ENCODE data around the gene NEU2. TPM values are rescaled to one million over a fixed set of nuclear protein-coding genes. Genes with fewer than 3 reads are reported as not detected.
"Not testable (repeated sequence)": the region's sequence is repeated elsewhere in the genome, so short reads cannot be mapped to it uniquely, and the experiment has no call there.

The NEU2 gene
- total RNA-seq, 3 donors from 2014 or later = not detected

DNA sequence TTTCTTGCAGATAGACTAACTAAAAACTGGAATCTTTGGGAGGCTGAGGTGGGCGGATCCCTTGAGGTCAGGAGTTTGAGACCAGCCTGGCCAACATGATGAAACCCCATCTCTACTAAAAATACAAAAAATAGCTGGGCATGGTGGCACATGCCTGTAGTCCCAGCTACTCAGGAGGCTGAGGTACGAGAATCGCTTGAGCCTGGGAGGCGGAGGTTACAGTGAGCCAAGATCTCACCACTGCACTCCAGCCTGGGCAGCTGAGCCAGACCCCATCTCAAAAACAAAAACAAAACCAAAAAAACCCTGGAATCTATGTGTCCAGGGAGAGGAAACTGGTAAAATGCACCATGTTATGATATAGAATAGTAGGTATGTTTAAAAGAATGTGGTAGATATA lies 20.0 kb downstream of the NEU2 start:
- H3K9me3 Mint-ChIP-seq; H3K27me3 Mint-ChIP-seq (ENCODE audit: low read depth); H3K36me3 Mint-ChIP-seq (ENCODE audit: insufficient read depth); DNase-seq; H3K4me3 Mint-ChIP-seq; ATAC-seq: not testable (repeated sequence)
- peaks cover 11% of the 10 kb centered on the region for H3K4me1 Mint-ChIP-seq (ENCODE audit: low read depth)

DNA sequence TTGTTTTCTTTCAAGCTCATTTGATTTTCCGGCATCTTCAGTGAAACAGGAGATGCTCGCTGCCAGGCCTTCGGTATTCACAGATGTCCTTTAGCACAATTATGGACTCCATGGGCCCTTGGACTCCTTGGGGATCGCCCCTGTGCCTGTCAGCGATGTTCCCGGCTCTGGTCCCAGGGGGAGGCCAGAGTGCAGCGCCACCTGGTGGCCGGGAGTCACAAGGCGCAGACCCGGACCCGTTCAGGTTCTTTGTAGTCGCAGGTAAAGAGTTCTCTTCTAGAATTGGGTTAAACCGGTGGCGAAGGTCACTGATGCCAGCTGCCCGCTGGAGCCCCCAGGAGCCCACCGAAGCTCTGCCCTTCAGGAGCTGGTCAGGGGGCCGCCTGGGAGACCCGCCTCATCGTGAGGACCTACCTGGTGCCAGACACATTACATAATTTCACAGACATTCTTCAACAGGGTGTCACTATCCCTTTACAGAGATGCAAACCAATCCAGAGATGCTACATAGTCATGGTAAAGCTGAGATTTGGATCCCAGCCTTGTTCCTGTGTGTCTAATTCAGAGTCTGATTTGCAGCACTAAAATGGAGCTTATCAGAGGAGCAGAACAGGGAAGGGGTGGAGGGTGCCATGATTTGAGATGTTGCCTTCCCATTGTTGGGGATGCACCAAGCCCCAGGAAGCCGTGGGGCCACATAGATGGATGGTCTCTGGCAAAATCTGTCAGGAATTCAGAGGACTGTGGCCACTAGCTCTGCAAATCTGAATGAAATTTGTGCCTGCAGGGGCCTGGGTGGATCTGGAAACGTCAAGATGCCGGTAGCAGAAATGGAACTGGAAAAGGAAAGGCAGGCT lies 21.7 kb downstream of the NEU2 start:
- H3K4me3 Mint-ChIP-seq = no peak overlapping the region

DNA sequence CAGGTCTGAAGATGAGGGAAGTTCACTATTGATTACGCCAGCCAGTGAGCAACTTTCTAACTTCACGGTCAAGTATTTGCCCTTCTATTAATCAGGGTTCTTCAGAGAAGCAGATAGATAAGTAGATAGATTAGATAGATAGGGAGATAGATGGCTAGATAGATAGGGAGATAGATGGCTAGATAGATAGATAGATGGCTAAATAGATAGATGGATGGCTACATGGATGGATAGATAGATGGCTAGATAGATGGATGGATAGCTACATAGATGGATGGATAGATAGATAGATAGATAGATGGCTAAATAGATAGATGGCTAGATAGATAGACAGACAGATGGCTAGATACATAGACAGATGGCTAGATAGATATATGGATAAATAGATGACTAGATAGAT lies 22.9 kb downstream of the NEU2 start:
- Mint-ChIP-seq H3K36me3 (ENCODE audit: insufficient read depth) (no peaks in the 10 kb centered on the region), H3K27me3 (ENCODE audit: low read depth) (no peaks in the 10 kb centered on the region), H3K4me3 (no peak overlapping the region), H3K9me3 (no peaks in the 10 kb centered on the region), H3K4me1 (ENCODE audit: low read depth) (peaks cover 16% of the 10 kb centered on the region)
- ATAC-seq (no peak), DNase-seq (no peak)

More for the DNA sequence above, 21.7 kb downstream of the NEU2 start:
- Mint-ChIP-seq H3K36me3 (ENCODE audit: insufficient read depth) (no peaks in the 10 kb centered on the region), H3K9me3 (no peaks in the 10 kb centered on the region), H3K4me1 (ENCODE audit: low read depth) (peaks cover 13% of the 10 kb centered on the region), H3K27me3 (ENCODE audit: low read depth) (no peaks in the 10 kb centered on the region)
- peak; percentile 81 to 82 for ATAC-seq
- DNase-seq = peak; percentile 76

DNA sequence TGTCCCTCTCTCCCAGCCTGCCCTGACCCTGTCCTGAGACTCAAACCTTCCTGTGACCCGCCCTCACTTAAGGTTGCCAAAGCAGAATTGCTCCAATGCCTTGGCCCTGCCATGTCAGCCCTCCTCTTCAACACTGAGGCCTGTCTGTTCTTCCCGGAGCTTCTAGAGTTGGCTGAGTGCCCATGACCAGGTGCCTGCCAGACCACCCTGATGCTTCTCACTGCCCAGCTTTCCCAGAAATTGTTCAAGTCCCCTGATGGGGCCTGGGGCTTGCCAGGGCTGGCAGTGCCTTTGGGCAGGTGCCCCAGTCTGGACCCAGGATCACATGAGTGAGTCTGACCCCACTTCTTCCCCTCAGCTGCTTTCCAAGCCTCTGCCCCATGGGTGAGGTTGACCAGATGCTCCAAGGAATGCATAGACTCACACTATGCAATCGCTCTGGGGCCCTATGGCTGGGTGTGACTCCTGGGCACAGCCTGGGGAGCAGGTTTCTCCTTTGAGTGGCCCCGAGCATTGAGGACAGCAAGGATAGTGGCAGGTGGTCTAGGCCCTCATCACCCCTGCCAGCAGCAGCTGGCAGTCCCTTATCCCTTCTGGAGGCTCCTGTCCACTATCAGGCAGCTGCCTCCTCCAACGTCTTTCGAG lies 24.6 kb downstream of the NEU2 start:
- DNase-seq (no peak), ATAC-seq (no peak)
- no peak overlapping the region for H3K4me3 Mint-ChIP-seq
- peaks cover 19% of the 10 kb centered on the region for H3K4me1 Mint-ChIP-seq (ENCODE audit: low read depth)
- H3K9me3 Mint-ChIP-seq = no peaks in the 10 kb centered on the region
- no peaks in the 10 kb centered on the region for H3K27me3 Mint-ChIP-seq (ENCODE audit: low read depth)
- no peaks in the 10 kb centered on the region for H3K36me3 Mint-ChIP-seq (ENCODE audit: insufficient read depth)

DNA sequence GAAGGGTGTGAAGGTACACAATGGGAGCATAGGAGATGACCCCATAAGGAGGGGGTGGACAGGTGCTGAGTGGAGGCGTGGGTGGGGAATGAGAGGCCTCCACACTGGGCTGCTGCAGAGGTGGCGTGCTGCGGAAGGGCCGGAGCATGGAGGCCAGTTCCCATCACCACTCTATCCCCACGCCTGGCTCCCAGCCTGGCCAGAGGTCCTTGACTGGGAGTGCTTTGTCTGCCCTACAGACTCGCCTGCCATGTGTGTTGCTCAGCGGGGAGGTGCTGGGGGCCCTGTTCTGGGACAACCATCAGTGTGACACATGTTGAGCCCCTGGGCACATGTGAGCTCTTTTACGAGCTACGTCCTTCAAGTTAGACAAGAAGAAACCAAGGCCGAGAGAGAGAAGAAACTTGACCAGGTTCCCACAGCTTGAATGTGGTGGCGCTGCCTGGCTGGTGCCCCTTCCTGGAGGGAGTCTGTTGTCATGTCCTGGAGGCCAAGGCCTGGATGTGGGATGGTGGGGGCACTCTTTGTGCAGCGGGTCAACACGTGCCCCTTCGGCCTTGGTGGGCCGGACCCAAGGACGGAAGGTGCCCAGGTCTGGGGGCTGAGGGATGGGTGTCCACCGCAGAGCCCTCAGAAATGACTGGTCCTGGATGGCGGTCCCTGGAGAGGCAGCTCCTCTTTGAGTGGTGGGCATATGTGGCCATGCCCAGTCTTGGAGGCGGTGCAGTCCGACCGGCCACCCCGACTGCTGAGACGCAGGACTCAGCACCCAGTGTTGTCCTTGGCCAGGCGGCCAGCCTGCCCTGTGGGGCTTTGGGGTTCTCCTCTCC lies 26.5 kb downstream of the NEU2 start:
- ATAC-seq (no peak), DNase-seq (no peak)
- H3K4me1 Mint-ChIP-seq (ENCODE audit: low read depth) = peaks cover 35% of the 10 kb centered on the region
- no peaks in the 10 kb centered on the region for H3K27me3 Mint-ChIP-seq (ENCODE audit: low read depth)
- H3K36me3 Mint-ChIP-seq (ENCODE audit: insufficient read depth) = no peaks in the 10 kb centered on the region
- no peaks in the 10 kb centered on the region for H3K9me3 Mint-ChIP-seq
- peak overlapping the region; percentile 52 for H3K4me3 Mint-ChIP-seq

DNA sequence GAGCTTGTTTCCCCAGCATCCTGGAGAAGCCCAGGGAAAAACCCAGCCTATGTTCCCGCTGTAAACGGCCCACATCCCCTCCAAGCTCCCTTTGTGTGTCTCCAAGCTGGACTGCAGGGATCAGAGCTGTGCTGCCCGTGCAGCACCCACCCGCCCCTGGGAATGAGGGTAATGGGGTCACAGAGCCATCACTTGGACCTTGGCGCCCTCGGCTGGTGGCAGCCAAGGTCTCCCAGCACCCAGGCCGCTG lies 27.0 kb downstream of the NEU2 start:
- Mint-ChIP-seq H3K27me3 (ENCODE audit: low read depth) (no peaks in the 10 kb centered on the region), H3K36me3 (ENCODE audit: insufficient read depth) (peaks cover 1% of the 10 kb centered on the region), H3K4me3 (peak overlapping the region; percentile 96), H3K4me1 (ENCODE audit: low read depth) (peaks cover 35% of the 10 kb centered on the region), H3K9me3 (no peaks in the 10 kb centered on the region)
- DNase-seq (no peak), ATAC-seq (no peak)

DNA sequence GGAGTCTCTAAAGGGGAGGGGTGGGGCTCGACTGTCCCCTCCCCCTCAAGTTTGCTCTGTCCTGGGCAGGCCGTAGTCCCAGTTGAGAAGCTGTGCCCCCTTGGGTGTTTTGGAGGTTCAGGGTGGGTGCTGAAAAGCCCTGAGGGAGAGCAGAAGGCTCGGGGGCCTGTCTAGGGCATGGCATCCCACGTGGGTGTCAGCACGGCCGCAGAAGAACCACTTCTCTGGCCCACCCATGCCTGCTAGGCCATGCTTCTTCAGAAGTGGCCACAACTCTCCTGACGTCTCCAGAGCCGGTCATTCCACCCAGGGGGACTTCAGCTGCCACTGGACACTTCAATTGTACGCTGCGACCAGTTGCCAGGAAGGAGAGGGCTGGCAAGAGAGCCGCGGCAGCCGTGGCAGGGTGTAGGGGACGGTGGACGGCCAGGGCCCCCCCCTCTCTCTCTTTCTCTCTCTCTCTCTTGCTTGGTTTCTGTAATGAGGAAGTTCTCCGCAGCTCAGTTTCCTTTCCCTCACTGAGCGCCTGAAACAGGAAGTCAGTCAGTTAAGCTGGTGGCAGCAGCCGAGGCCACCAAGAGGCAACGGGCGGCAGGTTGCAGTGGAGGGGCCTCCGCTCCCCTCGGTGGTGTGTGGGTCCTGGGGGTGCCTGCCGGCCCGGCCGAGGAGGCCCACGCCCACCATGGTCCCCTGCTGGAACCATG lies 27.5 kb downstream of the NEU2 start, which contains the start of gene INPP5D:
INPP5D (plus strand) TSS at position 546 of the 704 bp plus-strand sequence; CDS start at position 683, 137 bp downstream.
- ATAC-seq (peak; percentile 69 to 74), DNase-seq (peak; percentile 61)
- no peaks in the 10 kb centered on the region for H3K27me3 Mint-ChIP-seq (ENCODE audit: low read depth)
- H3K9me3 Mint-ChIP-seq = no peaks in the 10 kb centered on the region
- peaks cover 3% of the 10 kb centered on the region for H3K36me3 Mint-ChIP-seq (ENCODE audit: insufficient read depth)
- peaks cover 40% of the 10 kb centered on the region for H3K4me1 Mint-ChIP-seq (ENCODE audit: low read depth)
- peak within 1 kb of the TSS; percentile 96 for H3K4me3 Mint-ChIP-seq

DNA sequence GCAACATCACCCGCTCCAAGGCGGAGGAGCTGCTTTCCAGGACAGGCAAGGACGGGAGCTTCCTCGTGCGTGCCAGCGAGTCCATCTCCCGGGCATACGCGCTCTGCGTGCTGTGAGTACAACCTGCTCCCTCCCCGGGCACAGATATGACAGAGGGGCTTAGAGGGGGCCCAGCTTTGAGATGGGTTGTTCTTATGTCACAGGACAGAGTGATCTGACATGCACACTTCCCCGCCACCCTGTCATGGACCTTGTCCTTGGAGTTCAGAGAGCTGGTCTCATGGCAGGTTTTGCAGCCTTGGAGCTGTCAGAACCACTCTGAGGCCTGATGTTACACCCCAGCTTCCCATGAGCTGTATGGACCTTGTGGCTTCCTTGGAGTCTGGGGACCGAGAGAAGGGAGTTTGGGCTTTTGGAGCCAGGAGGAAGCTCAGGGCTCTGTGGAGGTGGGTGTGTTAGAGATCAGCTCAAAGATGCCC lies 28.1 kb downstream of the NEU2 start:
- ATAC-seq (peak; percentile 12 to 22), DNase-seq (no peak)
- Mint-ChIP-seq H3K36me3 (ENCODE audit: insufficient read depth) (peaks cover 3% of the 10 kb centered on the region), H3K4me3 (peak overlapping the region; percentile 96), H3K4me1 (ENCODE audit: low read depth) (peaks cover 44% of the 10 kb centered on the region), H3K27me3 (ENCODE audit: low read depth) (no peaks in the 10 kb centered on the region), H3K9me3 (no peaks in the 10 kb centered on the region)

DNA sequence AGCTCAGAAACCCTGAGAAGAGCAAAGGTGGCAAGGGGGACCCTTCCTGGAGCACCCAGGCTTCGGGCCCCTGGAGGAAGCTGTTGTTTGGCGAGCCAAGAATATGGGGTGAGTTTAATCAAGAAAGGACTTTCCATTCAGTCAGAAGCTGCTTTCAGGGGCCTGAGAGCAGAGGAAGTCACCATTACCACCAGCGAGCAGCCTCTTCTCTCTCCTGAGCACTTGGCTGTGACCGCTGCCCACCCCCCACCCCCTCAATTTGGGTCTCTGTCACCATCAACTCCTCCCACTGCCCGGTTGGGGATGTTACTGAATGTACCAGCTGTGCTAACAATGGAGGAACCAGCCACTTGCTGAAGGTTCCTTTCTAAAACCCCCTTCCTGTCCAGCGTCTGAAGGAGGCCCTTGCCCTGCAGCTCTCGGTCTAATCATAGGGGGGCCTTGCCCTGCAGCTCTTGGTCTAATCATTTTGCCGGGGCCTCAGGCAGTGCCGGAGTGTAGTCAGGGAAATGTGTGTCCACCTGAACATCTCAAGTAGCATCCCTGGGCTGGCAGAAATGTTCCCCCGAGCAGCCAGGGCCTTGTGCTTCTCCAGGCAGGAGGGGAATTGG lies 28.6 kb downstream of the NEU2 start:
- no peaks in the 10 kb centered on the region for H3K27me3 Mint-ChIP-seq (ENCODE audit: low read depth)
- no peaks in the 10 kb centered on the region for H3K9me3 Mint-ChIP-seq
- H3K4me1 Mint-ChIP-seq (ENCODE audit: low read depth) = peaks cover 47% of the 10 kb centered on the region
- peaks cover 3% of the 10 kb centered on the region for H3K36me3 Mint-ChIP-seq (ENCODE audit: insufficient read depth)
- ATAC-seq (peak; percentile 11 to 21), DNase-seq (no peak)
- H3K4me3 Mint-ChIP-seq = peak overlapping the region; percentile 96

DNA sequence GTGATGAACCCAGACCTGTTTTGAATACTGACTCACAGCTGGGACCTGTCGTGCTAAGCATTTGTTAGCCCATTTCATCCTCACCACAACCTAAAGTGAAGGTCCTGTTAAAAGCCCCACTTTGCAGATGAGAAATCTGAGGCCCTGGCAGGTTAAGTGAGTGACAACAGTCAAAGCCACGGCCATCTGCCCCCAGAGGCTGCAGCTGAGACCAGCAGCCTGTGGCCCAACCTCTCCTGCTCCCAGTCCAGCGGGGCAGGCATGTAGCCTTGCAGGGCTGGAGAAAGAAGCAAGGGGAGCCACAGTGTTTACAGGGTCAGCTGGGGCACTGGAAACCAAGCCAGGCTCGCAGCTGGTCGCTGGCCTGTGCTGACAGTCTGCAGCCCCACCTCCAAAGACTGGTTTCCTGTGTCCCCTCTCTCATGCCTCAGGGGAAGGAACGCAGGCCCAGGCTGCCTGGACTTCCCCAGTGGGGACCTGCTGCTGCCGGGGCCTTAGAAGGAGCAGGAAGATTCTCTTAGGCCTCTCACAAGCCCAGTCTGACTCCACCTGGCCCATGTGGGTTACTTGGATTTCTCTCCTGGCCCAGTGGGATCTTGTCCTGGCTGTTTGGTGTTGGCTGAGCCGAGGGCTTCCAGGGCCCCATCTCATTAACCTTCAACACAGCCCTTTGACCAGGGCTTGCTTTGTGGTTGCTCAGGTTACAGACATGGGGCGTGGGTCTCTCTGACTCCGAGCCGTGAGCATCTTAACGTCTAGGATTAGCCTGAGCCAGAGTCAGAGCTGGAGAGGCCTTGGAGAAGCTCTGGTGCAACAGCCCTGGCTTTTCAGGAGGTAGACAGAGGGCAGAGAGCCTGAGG lies 29.3 kb downstream of the NEU2 start:
- peaks cover 3% of the 10 kb centered on the region for H3K36me3 Mint-ChIP-seq (ENCODE audit: insufficient read depth)
- DNase-seq (no peak), ATAC-seq (peak; percentile 46 to 61)
- H3K4me1 Mint-ChIP-seq (ENCODE audit: low read depth) = peaks cover 53% of the 10 kb centered on the region
- peak overlapping the region; percentile 96 for H3K4me3 Mint-ChIP-seq
- no peaks in the 10 kb centered on the region for H3K9me3 Mint-ChIP-seq
- no peaks in the 10 kb centered on the region for H3K27me3 Mint-ChIP-seq (ENCODE audit: low read depth)

DNA sequence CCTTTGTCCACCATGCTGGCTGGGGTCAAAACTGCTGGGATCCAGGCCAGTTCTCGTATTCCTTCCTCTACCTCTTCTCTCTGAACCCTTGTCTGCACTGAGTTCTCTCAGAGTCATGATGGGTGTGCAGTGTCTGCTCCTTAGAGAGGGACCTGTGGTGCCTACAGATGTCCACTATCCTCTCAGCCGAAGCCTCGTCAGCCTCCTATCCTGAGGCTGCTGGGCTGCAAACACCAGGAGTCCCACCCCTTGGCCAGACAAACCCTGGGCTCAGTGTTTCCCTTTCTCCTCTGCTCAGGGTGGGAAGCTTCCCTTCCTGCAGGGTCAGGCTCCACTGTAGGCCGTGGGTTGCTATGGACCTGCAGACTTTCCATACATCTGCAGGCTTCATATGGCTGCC lies 30.0 kb downstream of the NEU2 start:
- ATAC-seq (no peak), DNase-seq (no peak)
- Mint-ChIP-seq H3K36me3 (ENCODE audit: insufficient read depth) (peaks cover 8% of the 10 kb centered on the region), H3K4me3 (peak overlapping the region; percentile 96), H3K9me3 (no peaks in the 10 kb centered on the region), H3K27me3 (ENCODE audit: low read depth) (no peaks in the 10 kb centered on the region), H3K4me1 (ENCODE audit: low read depth) (peaks cover 59% of the 10 kb centered on the region)

DNA sequence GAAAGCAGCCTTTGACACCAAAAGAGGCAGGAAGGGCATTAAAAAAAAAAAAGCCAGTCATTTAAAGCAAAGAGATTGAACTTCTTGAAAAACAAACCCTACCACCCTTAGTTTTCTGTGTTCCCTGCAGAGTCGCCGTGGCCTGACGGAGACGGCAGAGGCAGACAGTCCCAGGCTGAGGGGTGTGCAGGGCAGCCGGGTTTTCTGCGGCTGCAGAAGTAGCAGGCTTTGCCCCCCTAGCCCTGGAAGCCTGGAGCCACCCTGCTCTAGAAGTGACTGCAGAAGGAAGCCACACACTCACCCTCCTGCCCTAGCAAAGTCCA lies 30.4 kb downstream of the NEU2 start:
- no peak for ATAC-seq
- Mint-ChIP-seq H3K9me3 (no peaks in the 10 kb centered on the region), H3K4me3 (peak overlapping the region; percentile 96), H3K4me1 (ENCODE audit: low read depth) (peaks cover 63% of the 10 kb centered on the region), H3K36me3 (ENCODE audit: insufficient read depth) (peaks cover 8% of the 10 kb centered on the region), H3K27me3 (ENCODE audit: low read depth) (no peaks in the 10 kb centered on the region)
- DNase-seq = no peak

Data from activated T-cell treated with anti-CD3 and anti-CD28 coated beads, Interleukin-2, amount 50 U/mL, for 4 hours (primary cell).